Inferior parietal cortex (tissue), 1 donor: Measurements from ENCODE around the gene NRDE2.
"Not testable (repeated sequence)": the region's sequence is repeated elsewhere in the genome, so short reads cannot be mapped to it uniquely, and the experiment has no call there.

Source experiments
- DNase-seq: peaks from one replicate; pipeline ENCODE4 v3.0.0-alpha.2; 2016; ENCODE audit errors: extremely low spot score

Gene NRDE2

DNA sequence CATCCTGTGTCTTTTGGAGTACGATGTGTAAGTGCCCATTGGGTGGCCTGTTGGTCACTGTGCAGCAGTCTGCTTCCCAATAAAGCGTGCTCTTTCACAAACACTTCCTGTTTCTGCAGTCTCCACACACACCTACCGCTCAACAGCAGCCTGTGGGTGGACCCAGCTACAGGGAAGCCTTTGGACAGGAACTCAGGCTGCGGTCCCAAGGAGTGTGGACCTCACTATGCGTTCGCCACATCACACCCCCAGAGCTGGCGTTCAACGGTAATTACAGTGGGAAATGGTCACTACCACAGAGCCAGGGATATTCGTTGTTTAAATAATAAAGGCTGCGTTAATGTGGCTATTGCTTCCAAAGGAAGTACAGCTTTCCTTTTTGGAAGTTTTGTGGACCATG, 59.2 kb downstream of the NRDE2 start:
- no peak for DNase-seq

DNA sequence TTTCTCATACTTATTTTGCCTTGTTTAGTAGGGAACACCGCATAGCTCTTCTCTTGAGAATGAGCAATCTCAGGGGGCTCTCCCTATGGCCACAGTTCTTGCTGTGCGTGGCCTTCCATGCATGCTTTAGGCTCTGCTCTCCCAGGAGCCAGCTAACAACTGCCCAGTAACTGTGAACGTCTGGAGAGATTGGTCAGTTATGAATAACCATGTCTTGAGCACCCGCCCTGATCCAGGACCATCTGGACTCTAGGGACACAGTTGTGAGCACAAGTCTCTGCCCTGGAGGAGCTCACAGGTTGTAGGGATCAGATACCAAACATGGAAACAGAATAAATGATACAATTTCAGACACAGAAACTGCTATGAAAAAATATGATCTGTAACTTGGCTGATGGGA, 63.3 kb downstream of the NRDE2 start:
- DNase-seq, result no peak

DNA sequence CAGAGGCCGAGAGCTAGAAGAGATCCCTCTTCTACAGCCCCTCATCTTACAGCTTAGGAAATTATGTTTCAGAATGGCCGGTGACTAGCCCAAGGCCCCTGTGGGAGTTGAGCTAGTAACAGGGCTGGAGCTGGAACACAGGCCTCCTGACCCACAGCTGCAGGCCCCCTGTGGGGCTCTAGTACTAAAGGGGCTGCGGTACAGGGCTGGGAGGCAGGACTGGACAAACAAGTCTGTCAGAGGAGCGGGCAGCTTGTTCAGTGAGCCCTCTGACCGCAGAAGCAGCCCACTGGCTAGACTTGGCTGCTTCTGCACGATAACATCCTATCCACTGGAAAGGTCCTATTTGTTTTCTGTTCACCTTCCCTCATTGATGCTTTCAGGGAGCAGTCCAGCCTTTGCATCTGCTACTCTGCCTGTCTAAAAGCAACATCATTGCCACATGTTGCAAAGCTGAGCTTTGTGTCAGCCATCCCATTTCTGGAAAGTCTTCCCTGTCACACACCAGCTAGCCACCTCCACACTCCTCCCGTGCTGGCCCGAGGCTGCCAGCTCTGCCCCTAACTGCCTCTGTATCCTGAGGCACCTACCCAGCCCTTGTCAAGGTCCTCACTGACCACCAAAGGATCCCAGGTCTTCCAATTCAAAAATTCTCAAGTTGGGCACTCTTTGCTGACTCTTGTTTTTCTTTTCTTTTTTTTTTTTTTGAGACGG, 65.1 kb downstream of the NRDE2 start:
- DNase-seq, result no peak

DNA sequence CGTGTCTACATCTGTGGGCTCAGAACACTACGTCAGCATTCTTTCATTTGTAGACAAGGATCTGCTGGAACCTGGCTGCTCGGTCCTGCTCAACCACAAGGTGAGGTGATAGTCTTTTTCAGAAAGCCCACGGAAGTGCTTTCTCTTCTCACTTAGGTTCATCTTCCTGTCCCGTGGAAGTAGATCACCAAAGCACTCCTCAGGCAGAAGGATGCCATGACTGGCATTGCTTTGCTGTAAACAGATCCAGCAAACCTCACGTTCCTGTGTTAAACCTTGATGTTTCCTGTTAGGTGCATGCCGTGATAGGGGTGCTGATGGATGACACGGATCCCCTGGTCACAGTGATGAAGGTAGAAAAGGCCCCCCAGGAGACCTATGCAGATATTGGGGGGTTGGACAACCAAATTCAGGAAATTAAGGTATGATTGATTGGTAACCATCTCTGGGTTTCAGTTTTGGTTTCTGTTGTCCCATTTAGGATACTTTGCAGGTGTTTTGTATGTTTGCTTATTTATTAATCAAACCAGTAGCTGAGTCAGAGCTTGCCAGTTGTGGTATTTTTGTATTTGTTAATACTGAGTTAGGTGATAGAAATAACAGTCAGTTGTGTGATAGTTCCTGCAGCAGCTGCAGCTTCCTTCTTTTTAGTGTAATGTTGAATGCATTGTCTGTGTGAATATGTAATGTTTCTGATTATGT, 67.8 kb downstream of the NRDE2 start:
- no peak for DNase-seq

DNA sequence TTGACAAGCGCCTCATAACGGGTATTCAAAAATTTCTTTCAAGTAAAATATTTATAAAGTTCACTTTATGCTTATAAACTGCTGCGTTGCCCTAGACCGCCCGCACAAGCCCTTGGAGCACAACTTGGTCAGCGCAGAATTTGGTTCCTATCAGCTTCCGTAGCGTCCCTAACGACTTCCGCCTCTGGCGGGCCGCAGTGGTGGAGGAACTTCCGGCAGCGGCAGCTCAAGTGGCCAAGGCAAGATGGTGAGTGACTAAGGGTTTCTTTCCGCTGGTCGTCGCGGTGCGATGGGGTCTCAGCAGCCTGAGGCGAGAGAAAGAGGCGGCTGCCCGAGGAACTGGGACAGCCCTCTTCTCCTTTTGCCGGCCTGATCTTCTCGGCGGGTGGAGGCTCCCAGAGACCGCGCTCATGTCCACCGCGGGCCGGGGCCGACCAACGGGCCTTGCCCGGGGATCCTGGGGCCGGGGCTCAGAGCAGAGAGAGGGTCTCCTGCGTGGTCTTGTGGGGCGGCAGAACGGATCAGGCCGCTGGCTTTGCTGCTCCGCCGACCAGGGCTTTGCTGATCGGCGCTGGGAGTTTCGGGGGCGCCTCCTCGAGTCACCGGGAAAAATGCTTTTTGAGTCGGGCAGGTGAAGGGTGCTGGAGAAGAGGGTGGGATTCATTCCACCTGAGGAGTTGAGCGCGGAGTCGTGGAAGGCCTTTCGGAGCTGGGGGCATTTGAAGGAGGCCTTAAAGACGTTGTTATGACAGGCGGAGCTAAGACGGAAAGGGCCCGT, 75.2 kb downstream of the NRDE2 start, which contains the start of gene PSMC1:
TSS of gene PSMC1 (plus strand) at position 200 of the 778 bp plus-strand sequence. CDS start at position 245, 45 bp downstream.
- peak; percentile 96 for DNase-seq

DNA sequence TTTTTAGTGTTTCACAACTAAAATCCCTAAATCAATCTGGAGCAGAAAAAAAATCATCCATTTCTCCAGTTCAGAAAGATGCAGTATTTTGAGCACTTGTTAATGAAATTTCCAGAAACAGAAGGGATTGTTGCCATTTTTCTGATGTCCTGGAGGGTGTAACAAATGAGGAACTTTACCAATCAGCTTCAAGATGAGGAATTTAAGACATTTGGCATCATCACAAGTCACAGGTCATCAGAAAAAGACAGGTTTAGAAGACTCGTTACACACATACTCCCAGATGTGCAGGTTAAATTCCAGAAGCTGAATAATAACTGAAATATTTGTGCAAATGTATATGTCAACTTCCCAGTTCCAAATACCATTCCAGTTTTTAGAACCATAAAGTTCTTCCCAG, 75.9 kb downstream of the NRDE2 start:
- no peak for DNase-seq

DNA sequence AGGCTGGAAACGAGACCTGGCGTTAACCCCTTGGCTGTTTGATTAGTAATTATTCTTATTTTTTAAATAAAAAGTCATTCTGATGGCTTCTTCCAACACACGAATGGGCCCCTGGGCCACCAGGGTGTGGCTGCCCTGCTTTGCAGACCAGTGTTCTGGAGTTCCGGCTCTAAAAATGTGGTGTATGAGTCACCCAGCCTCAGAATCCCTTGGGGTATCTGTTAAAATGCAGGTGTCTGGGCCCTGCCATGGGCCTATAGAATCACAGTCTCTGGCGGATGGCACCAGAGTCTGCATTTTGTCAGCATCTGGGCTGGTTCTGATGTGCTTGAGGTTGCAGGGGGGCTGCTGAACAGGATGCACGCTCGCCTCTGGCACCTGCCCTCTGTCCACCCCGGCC, 77.9 kb downstream of the NRDE2 start:
- DNase-seq, result no peak

DNA sequence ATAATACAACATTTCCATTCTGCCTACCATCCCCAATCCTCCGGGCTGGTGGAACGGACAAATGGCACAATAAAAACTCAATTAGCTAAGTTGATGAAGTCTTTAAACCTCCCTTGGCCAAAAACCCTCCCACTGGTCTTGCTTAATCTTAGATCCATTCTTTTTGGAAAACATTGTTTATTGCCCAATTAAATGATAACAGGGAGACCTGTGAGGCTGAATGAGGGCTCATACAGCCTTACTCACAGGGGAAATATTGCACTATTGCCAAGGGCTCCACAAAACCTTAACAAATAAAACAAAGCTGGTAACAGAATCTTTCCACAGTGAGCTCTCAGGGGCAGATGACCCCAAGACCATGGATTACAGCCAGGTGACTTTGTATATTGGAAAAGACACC, 83.1 kb downstream of the NRDE2 start:
- no peak for DNase-seq

DNA sequence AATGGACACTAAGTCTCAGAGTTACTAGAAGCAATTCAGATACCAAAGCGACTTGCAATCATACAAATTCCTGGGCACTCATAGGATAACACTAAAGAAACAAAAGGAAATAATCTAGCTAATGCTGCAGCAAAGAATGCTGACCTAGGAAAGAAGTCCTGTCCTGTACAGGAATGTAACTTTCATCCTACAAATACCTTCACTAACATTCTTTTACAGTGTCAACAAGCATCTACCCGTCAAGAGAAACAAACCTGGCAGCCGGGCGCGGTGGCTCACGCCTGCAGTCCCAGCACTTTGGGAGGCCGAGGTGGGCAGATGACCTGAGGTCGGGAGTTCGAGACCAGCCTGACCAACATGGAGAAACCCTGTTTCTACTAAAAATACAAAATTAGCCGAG, 84.3 kb downstream of the NRDE2 start:
- DNase-seq, result not testable (repeated sequence)

DNA sequence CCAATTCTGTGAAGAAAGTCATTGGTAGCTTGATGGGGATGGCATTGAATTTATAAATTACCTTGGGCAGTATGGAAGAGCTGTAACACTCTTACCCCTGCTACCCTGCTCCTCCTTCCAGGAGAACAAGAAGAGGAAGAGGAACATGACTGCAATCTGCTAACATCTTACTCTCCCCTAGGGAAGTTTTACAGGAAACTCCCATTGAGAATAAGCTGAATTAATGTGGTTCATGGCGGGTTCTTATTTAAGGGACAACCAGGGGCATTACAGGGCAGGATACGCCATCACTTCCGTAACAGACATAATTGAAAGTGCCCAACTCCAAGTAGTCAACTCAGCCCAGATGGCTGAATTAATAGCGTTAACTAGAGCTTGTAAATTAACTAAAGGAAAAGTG, 84.8 kb downstream of the NRDE2 start:
- no peak for DNase-seq

DNA sequence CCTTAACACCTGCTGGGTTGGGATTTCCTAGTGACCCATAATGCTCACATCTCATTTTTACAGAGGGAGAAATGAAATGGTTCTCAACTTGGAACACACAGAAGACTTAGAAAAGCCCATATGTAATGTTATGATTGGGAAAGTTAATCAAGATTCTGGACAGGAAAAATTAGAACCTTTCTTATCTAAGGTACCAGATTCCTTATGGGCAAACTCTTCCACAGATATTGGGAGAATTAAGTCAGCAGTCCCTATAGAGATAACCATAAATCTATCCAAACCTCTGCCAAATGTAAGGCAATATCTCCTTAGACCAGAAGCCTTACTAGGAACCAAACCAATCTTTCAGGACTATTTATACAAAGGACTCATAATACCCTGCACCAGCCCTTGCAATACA, 89.3 kb downstream of the NRDE2 start:
- no peak for DNase-seq

DNA sequence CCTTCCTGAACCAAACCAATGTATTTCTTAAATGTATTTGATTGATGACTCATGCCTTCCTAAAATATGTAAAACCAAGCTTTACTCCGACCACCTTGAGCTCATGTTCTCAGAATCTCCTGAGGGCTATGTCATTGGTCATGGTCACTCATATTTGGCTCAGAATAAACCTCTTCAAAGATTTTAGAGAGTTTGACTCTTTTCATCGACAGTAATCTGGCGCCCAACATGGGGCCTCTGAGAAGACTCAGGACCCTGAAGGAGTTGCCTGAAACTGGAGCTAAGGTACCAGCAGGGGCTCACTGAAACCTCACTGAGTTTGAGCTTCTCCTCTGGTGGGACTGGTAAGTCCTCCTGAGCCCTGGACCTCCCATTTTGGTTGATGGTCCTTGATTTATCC, 92.6 kb downstream of the NRDE2 start:
- DNase-seq, result no peak

DNA sequence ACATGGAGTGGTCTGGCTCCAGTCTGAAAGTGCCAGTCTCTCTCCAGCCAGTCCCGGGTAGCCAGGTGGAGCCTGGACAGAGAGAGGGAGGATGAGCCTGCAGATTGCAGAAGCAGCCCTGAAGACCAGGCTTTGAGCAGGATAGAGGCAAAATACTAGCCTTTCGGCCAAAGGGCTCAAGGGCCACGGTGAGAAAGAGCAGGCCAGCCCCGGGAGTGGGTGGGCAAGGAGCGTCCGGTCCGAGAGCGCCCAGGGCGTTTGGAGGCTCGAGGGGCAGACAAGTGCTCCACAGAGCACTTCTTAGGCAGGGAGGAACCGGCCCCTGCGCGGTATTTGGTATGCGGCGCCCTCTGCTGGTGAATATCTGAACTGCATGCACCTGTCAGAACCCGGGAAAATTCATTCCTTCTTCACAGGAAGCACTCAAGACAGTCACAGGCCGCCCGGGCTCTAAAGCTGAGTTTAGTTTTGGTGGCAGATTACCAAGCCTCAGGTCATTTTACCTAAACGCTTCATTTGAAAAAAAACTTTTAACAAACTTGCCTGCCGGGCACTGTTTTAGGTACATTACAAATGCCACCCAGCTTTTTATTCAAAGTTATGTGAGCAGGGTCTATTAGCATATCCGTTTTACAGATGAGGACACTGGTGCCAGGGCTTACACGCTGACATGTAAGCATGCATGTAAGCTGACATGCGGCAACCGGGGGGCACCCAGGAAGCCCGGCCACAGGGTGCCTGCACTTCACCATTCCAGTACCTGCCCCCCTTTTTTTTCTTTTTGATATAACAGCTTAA, 96.4 kb downstream of the NRDE2 start:
- peak; percentile 47 for DNase-seq

DNA sequence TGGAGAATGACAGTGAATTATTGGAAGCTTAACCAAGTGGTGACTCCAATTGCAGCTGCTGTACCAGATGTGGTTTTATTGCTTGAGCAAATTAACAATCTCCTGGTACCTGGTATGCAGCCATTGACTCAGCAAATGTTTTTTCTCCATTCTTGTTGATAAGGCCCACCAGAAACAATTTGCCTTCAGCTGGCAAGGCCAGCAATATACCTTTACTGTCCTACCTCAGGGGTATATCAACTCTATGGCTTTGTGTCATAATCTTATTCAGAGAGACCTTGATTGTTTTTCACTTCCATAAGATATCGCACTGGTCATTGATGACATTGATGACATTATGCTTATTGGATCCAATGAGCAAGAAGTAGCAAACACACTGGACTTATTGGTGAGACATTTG, 101.8 kb downstream of the NRDE2 start:
- DNase-seq, result not testable (repeated sequence)

DNA sequence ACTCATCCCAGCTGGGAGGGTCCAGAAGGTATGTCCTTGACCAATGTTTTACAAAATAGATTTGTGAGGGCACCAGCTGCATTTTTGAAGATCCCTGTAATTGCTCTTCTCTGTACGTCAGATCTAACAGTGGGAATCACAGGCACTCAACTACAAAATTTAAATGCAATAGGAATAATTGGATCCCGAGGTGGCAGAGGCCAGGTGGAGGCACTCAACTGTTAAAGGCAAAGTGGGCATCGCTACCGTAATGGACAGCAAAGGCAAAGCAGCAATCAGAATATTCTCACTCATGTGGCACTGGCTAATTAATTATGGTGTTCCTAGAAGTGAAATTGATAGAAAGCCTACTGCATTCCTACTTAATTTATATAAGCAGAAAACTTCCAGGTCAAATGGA, 103.3 kb downstream of the NRDE2 start:
- DNase-seq, result no peak
